GM21423 (cell line): Measurements from ENCODE around the gene ETV7.

Source experiments
- ATAC-seq: cut with Tn5 transposase; IDR thresholded peaks from one replicate; pipeline ENCODE4 v1.9.1; 2021; ENCODE audit warnings: mild to moderate bottlenecking, moderate library complexity; ENCODE audit not compliant: unreplicated experiment

The ETV7 gene

GRCh38 chr6:36324715-36325114 is 62.8 kb downstream of the ETV7 start:
- no peak for ATAC-seq

DNA sequence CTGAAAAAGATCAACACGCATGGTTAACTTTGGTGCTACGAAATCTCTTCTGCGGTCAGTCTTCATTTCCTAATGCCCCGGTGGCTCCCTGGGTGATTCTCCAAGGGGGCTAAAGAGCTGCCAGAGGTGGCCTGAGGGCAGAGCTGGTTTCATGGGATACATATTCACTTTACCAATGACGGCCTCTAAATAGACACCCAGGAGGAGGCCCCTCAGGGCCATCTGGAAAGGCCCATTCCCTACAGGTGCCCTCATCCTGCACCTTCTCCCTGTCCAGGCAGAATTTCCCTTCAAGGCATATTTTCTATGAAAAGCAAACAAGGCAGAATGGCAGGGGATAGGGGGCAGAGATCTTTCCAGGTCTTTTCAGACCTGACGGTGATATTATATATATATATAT is 63.3 kb downstream of the ETV7 start:
- ATAC-seq: no peak

GRCh38 chr6:36323062-36323461 is 64.4 kb downstream of the ETV7 start:
- ATAC-seq: no peak

DNA sequence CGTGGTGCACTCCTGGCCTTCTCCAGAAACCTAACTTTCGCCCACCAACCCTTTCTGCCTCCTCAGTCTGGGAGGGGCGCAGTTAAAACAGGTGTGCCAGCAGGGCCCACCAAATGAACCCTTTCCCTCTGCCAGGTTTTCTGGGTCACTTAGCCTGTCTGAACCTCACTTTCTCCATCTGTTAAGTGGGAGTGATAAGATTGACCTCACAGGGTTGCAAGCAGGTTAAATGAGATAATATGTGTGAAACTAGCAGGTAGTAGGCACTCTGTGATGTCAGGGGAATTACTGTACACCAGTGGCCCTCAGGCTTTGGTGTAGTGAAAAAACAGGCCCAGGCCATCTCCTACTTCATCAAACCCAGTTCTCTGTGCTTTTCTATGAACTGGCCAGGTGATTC is 64.9 kb downstream of the ETV7 start:
- no peak for ATAC-seq

DNA sequence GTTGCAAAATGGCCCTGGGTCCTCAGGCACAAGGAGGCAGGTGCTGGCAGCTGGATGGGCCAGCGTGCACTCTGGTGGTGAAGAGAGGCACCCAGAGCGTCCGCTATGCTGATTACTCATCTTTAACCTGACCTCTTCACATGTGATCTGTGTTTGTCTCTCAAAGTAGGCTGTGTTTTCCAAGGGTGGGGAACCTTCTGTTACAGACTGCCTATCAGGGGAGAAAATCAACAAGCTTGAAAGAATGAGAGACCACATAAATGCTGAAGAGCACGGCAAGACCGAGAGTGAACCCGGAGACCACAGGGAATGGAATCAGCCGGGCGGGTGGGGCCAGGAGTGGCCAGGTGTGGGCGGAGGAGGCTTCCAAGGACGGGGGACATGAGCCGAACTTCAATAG is 67.0 kb downstream of the ETV7 start:
- no peak for ATAC-seq

DNA sequence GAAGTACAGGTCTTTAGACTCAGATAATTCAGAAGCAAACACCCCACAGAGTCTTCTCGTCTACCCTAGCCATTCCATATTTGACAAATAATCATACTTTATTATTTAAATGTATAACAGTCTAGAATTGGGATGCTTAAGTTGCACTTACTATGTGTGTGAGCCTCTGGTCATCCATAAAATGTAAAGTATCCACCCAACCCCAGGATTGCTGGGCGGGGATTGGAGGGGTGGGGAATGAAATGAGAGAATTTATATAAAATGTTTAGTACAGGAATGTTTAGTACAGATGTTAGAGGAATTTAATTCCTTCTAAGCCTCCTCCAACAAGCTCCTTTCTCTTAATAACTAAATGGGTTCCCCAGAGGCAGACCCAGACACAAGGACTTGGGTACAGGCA is 67.6 kb downstream of the ETV7 start:
- no peak for ATAC-seq

GRCh38 chr6:36319436-36319762 is 68.1 kb downstream of the ETV7 start:
- no peak for ATAC-seq

- no peak for ATAC-seq
Observed at GRCh38 chr6:36318690-36319435, 68.6 kb downstream of the ETV7 start.

- no peak for ATAC-seq
Observed at GRCh38 chr6:36317623-36318022, 69.8 kb downstream of the ETV7 start.
